HCT116 (cell line): Measurements from ENCODE around the gene IL1RL1. TPM values are rescaled to one million over a fixed set of nuclear protein-coding genes. Genes with fewer than 3 reads are reported as not detected.

Experiments
- ATAC-seq: fragments of 200-7000 bp; cut with Tn5 transposase; 2 replicates; pipeline ENCODE4 v1.9.1; 2020; ENCODE audit warnings: mild to moderate bottlenecking, moderate library complexity
- BruUV-seq: library from RNA; stranded (reverse); fragments of 400-500 nt; replicated peaks from 2 replicates; lab custom pipeline; 2021; lab: Mats Ljungman, UMichigan
- CTCF ChIA-PET: fragments of 300-600 bp; sonication (Branson Sonifier 250); formaldehyde crosslinking; loops from one replicate; lab custom pipeline; 2021; ENCODE audit warnings: antibody characterized with exemption; lab: Charles Lee
- POLR2A ChIA-PET: fragments of 300-600, 350-600 bp; sonication (Branson Sonifier 250); formaldehyde crosslinking; loops from one replicate; lab custom pipeline; 2021; ENCODE audit warnings: antibody characterized with exemption; lab: Charles Lee
- RAD21 ChIA-PET, 2 experiments: fragments of 300-600 bp; sonication (Branson Sonifier 250); formaldehyde crosslinking; loops; one replicate each; lab custom pipeline; 2023; ENCODE audit warnings: low total read pairs in 2 of 2; ENCODE audit not compliant: uncharacterized antibody in 2 of 2, unreplicated experiment in 2 of 2, low non-redundant PET in 1 of 2; lab: Charles Lee
- DNase-seq: peaks from one replicate; pipeline ENCODE4 v3.0.0-alpha.2; 2010; ENCODE audit warnings: low read depth, low spot score
- H2AFZ ChIP-seq: fragments of 200-600 bp; shearing (Covaris generic), sonication (generic); 2 replicates; pipeline ENCODE4 v1.6.1; 2017; ENCODE audit warnings: low read depth, mixed run types, mixed read lengths, antibody characterized with exemption, low read length; ENCODE audit not compliant: poor library complexity, severe bottlenecking
- H3K27ac ChIP-seq: 2 replicates; pipeline ENCODE4 v1.5.1; 2012; ENCODE audit warnings: low read depth, low read length
- H3K27me3 ChIP-seq: fragments of 200-600 bp; sonication (generic); 2 replicates; pipeline ENCODE4 v1.6.1; 2016; ENCODE audit warnings: mixed run types, low read length, mixed read lengths; ENCODE audit not compliant: insufficient read depth
- H3K36me3 ChIP-seq, 2 experiments: fragments of 200-500 bp in 1 of 2; fragments of 200-600 bp in 1 of 2; sonication (Bioruptor generic) in 1 of 2; sonication (generic) in 1 of 2; 2 replicates each; pipeline versions ENCODE4 v1.5.1 to v1.6.1; 2014 to 2016; ENCODE audit warnings: low read length in 2 of 2, inconsistent platforms in 1 of 2, mixed read lengths in 1 of 2, mixed run types in 1 of 2; ENCODE audit not compliant: insufficient read depth in 2 of 2, control insufficient read depth in 1 of 2
- H3K4me1 ChIP-seq, 2 experiments: fragments of 200-600 bp in 1 of 2; sonication (generic) in 1 of 2; 2 replicates each; pipeline versions ENCODE4 v1.5.1 to v1.6.1; 2012 to 2017; ENCODE audit warnings: low read length in 2 of 2, inconsistent platforms in 1 of 2, mild to moderate bottlenecking in 1 of 2, mixed read lengths in 1 of 2, mixed run types in 1 of 2, moderate library complexity in 1 of 2; ENCODE audit not compliant: insufficient read depth in 2 of 2, control insufficient read depth in 1 of 2
- H3K4me2 ChIP-seq: fragments of 200-600 bp; sonication (generic); 2 replicates; pipeline ENCODE4 v1.6.1; 2017; ENCODE audit warnings: mixed run types, low read length, mixed read lengths
- H3K4me3 ChIP-seq, 2 experiments: fragments of 200-600 bp in 1 of 2; sonication (generic) in 1 of 2; replicated peaks in 1 of 2; 2 replicates each; pipeline ENCODE4 v1.5.1; 2011 to 2016; ENCODE audit warnings: low read length in 2 of 2, control low read depth in 1 of 2, low read depth in 1 of 2, mild to moderate bottlenecking in 1 of 2, mixed read lengths in 1 of 2, mixed run types in 1 of 2
- H3K79me2 ChIP-seq: fragments of 200-600 bp; sonication (generic); 2 replicates; pipeline ENCODE4 v1.6.1; 2017; ENCODE audit warnings: mild to moderate bottlenecking, mixed run types, low read length, moderate library complexity, mixed read lengths; ENCODE audit not compliant: insufficient read depth
- H3K9ac ChIP-seq: fragments of 200-600 bp; sonication (generic); 2 replicates; pipeline ENCODE4 v1.6.1; 2016; ENCODE audit warnings: low read length, mixed read lengths
- H3K9me2 ChIP-seq: fragments of 200-600 bp; sonication (generic), shearing (Covaris generic); 2 replicates; pipeline ENCODE4 v1.6.1; 2017; ENCODE audit warnings: mixed run types, mild to moderate bottlenecking, moderate library complexity; ENCODE audit not compliant: insufficient read depth
- H3K9me3 ChIP-seq, 2 experiments: fragments of 200-500 bp in 1 of 2; fragments of 200-600 bp in 1 of 2; sonication (Bioruptor generic) in 1 of 2; sonication (generic) in 1 of 2; 2 replicates each; pipeline ENCODE4 v1.6.1; 2014 to 2017; ENCODE audit warnings: low read length in 2 of 2, mixed read lengths in 2 of 2, inconsistent platforms in 1 of 2, low read depth in 1 of 2, mild to moderate bottlenecking in 1 of 2, mixed run types in 1 of 2, moderate library complexity in 1 of 2; ENCODE audit not compliant: control insufficient read depth in 1 of 2, insufficient read depth in 1 of 2
- H4K20me1 ChIP-seq: fragments of 200-600 bp; sonication (generic), shearing (Covaris generic); 2 replicates; pipeline ENCODE4 v1.6.1; 2017; ENCODE audit warnings: mixed run types, mild to moderate bottlenecking, moderate library complexity; ENCODE audit not compliant: insufficient read depth
- ATF3 ChIP-seq: IDR thresholded peaks from 2 replicates; pipeline ENCODE4 v1.6.1; 2012
- CBX3 ChIP-seq: IDR thresholded peaks from 2 replicates; pipeline ENCODE4 v1.6.1; 2012; ENCODE audit warnings: low read depth
- CEBPB ChIP-seq: IDR thresholded peaks from 2 replicates; pipeline ENCODE4 v1.6.1; 2012; ENCODE audit warnings: low read depth
- EGR1 ChIP-seq: IDR thresholded peaks from 2 replicates; pipeline ENCODE4 v1.6.1; 2012; ENCODE audit warnings: low read depth
- ELF1 ChIP-seq: IDR thresholded peaks from 2 replicates; pipeline ENCODE4 v1.6.1; 2012; ENCODE audit warnings: low read depth, borderline replicate concordance
- FOSL1 ChIP-seq: IDR thresholded peaks from 2 replicates; pipeline ENCODE4 v1.6.1; 2012; ENCODE audit warnings: low read depth
- JUND ChIP-seq: IDR thresholded peaks from 2 replicates; pipeline ENCODE4 v1.6.1; 2012
- MAX ChIP-seq: IDR thresholded peaks from 2 replicates; pipeline ENCODE4 v1.6.1; 2012
- POLR2A ChIP-seq: IDR thresholded peaks from 2 replicates; pipeline ENCODE4 v1.7.0; 2011; ENCODE audit warnings: borderline replicate concordance; ENCODE audit not compliant: insufficient read depth, insufficient read length; ENCODE audit errors: extremely low read depth
- REST ChIP-seq: IDR thresholded peaks from 2 replicates; pipeline ENCODE4 v1.6.1; 2012; ENCODE audit warnings: low read depth
- SIN3A ChIP-seq: IDR thresholded peaks from 2 replicates; pipeline ENCODE4 v1.6.1; 2012; ENCODE audit warnings: low read depth
- SP1 ChIP-seq: IDR thresholded peaks from 2 replicates; pipeline ENCODE4 v1.6.1; 2012; ENCODE audit warnings: low read depth
- SRF ChIP-seq: IDR thresholded peaks from 2 replicates; pipeline ENCODE4 v1.6.1; 2012; ENCODE audit warnings: low read depth
- TCF7L2 ChIP-seq: IDR thresholded peaks from 2 replicates; pipeline ENCODE4 v1.7.0; 2011; ENCODE audit warnings: borderline replicate concordance, inconsistent platforms; ENCODE audit not compliant: insufficient read depth, insufficient read length; ENCODE audit errors: extremely low read depth
- ZBTB33 ChIP-seq: IDR thresholded peaks from 2 replicates; pipeline ENCODE4 v1.6.1; 2011; ENCODE audit warnings: mild to moderate bottlenecking, low read length, moderate library complexity; ENCODE audit not compliant: insufficient replicate concordance; ENCODE audit errors: extremely low read depth
- ZFX ChIP-seq: fragments of 450-650 bp; IDR thresholded peaks from 2 replicates; pipeline ENCODE4 v1.6.1; 2017
- ZNF274 ChIP-seq: fragments of 200-500 bp; sonication (Bioruptor generic); IDR thresholded peaks from 2 replicates; pipeline ENCODE4 v1.6.1; 2014; ENCODE audit warnings: mild to moderate bottlenecking, low read depth, low read length, inconsistent platforms
- intact Hi-C: fragments of 100-400 bp; cut with micrococcal nuclease; formaldehyde crosslinking; loops from 2 replicates; pipeline ENCODE4 v1.10.0; 2022
- total RNA-seq: library from RNA; stranded (reverse); gene quantifications from one replicate; pipeline ENCODE4 v1.2.1, GENCODE V29; 2021; ENCODE audit not compliant: unreplicated experiment

IL1RL1 gene
- total RNA-seq, 1 experiment from 2014 or later: not detected

- Histone ChIP-seq H4K20me1 (no peaks in the 10 kb centered on the region), H3K4me2 (no peak overlapping the region), H3K4me3 (no peak overlapping the region), H3K36me3 (no peaks in the 10 kb centered on the region), H3K9me2 (peaks cover 6% of the 10 kb centered on the region; the same call in 1 of the 2 replicates), H3K27me3 (no peaks in the 10 kb centered on the region), H3K79me2 (no peaks in the 10 kb centered on the region), H3K27ac (no peak overlapping the region), H2AFZ (no peak overlapping the region), H3K9me3 (no peaks in the 10 kb centered on the region), H3K9ac (no peak overlapping the region), H3K4me1 (no peaks in the 10 kb centered on the region)
- no TSS peak for BruUV-seq
- ChIA-PET CTCF (no interaction called here), POLR2A (no interaction called here), RAD21 (no interaction called here)
- TF ChIP-seq TCF7L2 (no peak), SP1 (no peak), ZFX (no peak), REST (no peak), ZNF274 (no peak), ATF3 (no peak), FOSL1 (no peak), JUND (no peak), CBX3 (no peak), CEBPB (no peak), SRF (no peak), POLR2A (no peak), SIN3A (no peak), ELF1 (no peak), ZBTB33 (no peak), MAX (no peak), EGR1 (no peak)
- no peak for ATAC-seq
- intact Hi-C loops: no loop called here
- no peak for DNase-seq
These were observed 25.6 kb downstream of the IL1RL1 start for GRCh38 chr2:102337012-102337411.
